GM18861 (cell line): ENCODE measurements around the gene WDR43.
"Not testable (repeated sequence)": the region's sequence is repeated elsewhere in the genome, so short reads cannot be mapped to it uniquely, and the experiment has no call there.

ENCODE experiments used
- ATAC-seq: cut with Tn5 transposase; IDR thresholded peaks from one replicate; pipeline ENCODE4 v1.9.1; 2021; ENCODE audit not compliant: unreplicated experiment

The WDR43 gene

GRCh38 chr2:28962505-28962904, 68.0 kb downstream of the WDR43 start:
- ATAC-seq, result no peak

DNA sequence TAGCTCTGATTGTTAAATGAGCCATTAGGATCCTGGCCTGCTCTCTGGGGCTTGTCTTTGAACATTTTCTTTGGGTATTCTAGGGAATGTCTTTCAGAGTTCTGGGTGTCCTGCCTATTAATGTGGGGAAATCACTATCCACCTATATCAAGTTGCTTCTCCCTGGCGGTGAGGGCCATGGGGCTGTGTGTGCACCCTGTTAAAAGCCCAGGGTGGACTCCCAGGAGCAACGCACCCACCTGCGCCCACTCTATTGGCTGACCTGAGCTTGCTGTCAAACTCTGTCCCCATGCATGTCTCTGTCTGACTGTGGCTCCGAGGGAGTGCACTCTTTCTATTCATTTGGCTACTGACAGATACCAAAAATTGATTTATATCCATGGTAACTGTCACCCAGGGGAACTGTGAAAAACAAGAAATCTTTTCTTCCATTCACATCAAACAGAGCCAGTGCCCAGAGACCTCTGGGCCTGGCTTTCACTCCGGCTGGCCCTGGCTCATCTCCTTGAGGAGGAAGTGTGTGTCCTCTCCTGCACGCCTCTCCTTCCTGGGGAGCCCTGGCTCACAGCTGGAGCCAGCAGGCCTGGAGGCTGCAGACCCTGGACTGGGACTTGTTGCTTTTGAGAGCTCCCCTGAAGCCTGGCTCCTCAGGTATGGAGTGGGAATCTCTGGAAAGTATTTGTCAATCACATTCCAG, 76.1 kb downstream of the WDR43 start:
- no peak for ATAC-seq

DNA sequence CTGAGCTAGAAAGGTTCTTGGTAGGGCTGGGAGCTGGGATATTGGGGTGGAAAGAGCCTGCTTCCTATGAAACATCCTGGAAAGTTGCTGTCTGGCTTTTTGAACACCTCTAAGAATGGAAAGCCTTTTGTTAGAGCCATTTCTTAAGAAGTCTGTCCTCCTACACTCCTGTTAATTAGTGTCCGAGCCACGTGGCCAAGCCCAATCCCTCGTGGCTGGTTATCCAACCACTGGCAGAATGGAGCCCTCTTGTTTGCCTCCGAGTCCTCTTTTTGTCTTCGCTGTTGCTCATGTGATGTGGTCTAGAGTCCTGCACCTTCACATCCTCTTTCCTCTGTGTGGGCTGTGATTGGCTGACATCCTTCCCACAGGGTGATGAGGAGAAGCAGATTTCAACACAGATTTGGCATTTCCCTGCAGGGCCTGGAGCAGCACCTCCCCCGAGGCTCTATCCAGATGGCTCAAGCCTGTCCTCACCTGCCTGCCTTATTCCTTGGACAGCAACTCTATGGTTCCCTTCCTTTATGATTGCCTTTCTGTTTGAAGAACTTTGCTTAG, 78.4 kb downstream of the WDR43 start:
- no peak for ATAC-seq

DNA sequence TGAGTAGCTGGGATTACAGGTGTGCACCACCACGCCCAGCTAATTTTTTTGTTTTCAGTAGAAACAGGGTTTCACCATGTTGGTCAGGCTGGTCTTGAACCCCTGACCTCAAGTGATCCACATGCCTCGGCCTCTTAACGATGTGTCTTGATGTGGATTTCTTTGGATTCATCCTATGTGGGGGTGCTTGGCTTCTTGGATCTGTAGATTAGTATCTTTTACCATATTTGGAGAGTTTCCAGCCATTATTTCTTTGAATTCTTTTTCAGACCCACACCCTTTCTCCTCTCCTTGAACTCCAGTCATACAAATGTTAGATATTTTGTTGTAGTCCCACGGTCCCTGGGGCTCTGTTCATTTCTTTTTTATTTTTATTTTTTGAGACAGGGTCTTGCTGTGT, 79.8 kb downstream of the WDR43 start:
- no peak for ATAC-seq

GRCh38 chr2:28975671-28976070, 81.2 kb downstream of the WDR43 start:
- ATAC-seq, result no peak

GRCh38 chr2:28976584-28976983, 82.1 kb downstream of the WDR43 start:
- no peak for ATAC-seq

GRCh38 chr2:28977176-28977875, 82.9 kb downstream of the WDR43 start:
- no peak for ATAC-seq

DNA sequence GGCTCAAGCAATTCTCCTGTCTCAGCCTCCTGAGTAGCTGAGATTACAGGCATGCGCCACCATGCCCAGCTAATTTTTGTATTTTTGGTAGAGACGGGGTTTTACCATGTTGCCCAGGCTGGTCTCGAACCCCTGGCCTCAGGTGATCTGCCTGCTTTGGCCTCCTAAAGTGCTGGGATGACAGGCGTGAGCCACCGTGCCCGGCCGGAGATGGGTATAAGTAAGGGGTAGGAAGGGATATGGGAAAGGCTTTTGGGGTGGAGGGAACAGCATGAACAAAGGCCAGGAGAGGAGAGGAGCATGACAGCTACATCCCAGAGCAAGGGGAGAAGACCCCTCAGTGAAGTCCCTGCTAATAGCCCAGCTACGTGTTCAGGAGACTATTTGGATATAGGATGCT, 83.5 kb downstream of the WDR43 start:
- ATAC-seq, result not testable (repeated sequence)

GRCh38 chr2:28978606-28979005, 84.1 kb downstream of the WDR43 start:
- ATAC-seq, result no peak

- ATAC-seq, result no peak
Measured at GRCh38 chr2:28979041-28979440, 84.6 kb downstream of the WDR43 start.

GRCh38 chr2:28979576-28980366, 85.3 kb downstream of the WDR43 start:
- ATAC-seq, result no peak

- ATAC-seq, result no peak
Measured at GRCh38 chr2:28980368-28981015, 86.0 kb downstream of the WDR43 start.

- no peak for ATAC-seq
Measured at GRCh38 chr2:28981016-28981441, 86.6 kb downstream of the WDR43 start, which contains the start of gene TOGARAM2. TSS of gene TOGARAM2 (plus strand) at chr2:28981298. CDS start at chr2:28994835, 13,537 bp downstream.

- no peak for ATAC-seq
Measured at GRCh38 chr2:28981620-28982376, 87.3 kb downstream of the WDR43 start.

DNA sequence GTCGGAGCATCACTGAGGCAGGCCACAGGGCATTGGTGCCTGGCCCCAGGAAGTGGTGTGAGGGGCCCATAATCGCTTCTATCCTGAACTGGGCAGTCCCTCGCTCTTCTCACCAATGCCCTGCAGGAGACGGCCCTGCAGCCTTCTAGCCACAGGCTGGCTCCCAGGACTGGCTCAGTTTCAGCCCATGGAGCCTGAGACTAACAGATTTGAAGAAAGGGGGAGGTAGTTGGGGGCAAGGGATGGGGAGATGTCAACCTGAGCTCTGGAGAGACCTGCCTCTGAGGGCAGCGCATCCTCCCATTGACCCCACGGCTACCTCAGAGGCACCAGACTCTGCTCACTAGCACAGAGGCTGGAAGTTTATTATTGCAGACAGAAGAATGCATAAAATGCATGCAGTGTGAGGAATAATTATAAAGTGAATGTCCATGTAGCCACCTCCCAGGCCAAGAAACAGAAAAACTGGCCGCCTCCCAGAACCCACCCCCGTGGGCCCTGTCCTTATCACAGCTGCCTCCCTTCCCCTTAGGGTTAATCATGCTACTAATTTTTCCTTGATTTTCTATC, 88.0 kb downstream of the WDR43 start:
- no peak for ATAC-seq

DNA sequence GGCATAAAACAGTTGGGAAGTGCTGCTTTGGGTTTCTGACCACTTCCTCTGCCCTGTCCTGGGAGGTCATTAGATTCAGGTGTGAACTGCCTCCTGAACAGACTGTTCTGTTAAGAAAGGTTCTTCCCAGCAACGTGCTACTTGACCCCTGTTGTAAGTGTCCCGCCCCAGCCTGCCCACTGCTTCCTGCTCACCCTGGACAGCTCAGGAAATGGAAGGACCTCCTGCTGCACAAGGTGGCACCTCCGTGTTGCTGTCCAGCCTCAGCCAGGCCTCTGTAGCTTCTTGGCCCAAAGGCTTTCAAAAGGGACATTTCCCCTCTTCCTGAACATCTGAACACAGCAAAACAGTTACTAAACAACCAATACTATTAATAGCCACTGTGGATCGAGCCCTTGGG, 92.0 kb downstream of the WDR43 start:
- ATAC-seq, result no peak

DNA sequence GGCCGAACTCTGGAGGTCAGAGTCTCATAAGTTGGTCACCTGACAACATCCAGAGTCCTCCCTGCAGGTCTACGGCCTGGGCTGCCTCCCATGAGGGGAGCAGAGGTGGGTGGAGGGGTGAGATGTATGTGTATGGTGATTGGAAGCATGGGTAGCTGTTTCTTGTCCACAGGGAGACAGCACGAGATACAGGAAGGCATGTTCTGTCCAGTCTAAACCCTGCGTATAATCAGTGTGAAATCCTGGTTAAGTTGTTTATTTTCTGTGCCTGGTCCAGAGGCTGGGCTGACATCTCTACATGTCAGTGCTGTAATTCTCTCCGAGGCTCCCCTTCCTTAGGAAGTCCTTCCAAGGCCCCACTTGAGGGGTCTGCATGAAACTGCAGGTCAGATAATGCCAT, 95.5 kb downstream of the WDR43 start:
- no peak for ATAC-seq

GRCh38 chr2:28990445-28990844, 96.0 kb downstream of the WDR43 start:
- no peak for ATAC-seq

GRCh38 chr2:28991021-28991420, 96.6 kb downstream of the WDR43 start:
- no peak for ATAC-seq

DNA sequence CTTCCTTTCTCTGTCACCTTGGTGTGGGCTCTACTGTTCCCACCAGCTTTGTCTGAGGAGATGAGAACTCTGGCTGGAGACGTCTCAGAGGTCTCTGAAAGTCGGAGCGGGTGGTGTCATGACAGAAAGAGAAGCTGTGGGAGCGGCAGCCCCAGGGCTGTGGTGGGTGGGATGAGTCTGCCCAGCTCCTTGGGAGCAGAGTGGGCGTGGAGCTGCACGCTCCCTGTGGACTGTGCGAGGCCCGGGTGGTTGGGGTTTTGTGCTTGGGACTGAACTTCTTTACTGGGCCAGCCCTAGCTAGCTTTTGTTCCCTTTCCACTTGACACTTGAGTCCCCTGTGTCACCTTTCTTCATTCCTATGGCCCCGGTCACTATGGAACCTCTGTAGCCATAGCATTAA, 97.0 kb downstream of the WDR43 start:
- no peak for ATAC-seq
